T-cell (primary cell): ENCODE measurements around the gene SEMA7A. TPM values are rescaled to one million over a fixed set of nuclear protein-coding genes. Genes with fewer than 3 reads are reported as not detected.
A peak's percentile ranks its signal among the peaks of the same experiment; 100 is the strongest.

Experiments
- ATAC-seq, 4 experiments: fragments of 200-7000 bp in 3 of 4; fragments of 150-1000 bp in 1 of 4; cut with Tn5 transposase; replicated peaks in 1 of 4; 1 replicate in 3 of 4; 2 replicates in 1 of 4; pipeline ENCODE4 v1.10.0; 2021; ENCODE audit warnings: moderate library complexity in 3 of 4, mild to moderate bottlenecking in 2 of 4, moderate number of reproducible peaks in 1 of 4
- CTCF ChIA-PET, 2 donors: fragments of 300-600 bp; sonication (Branson Sonifier 250); formaldehyde crosslinking; loops; one replicate each; lab custom pipeline; 2022; ENCODE audit warnings: antibody characterized with exemption in 2 of 2; lab: Charles Lee
- POLR2A ChIA-PET, 2 donors: fragments of 300-600 bp; sonication (Branson Sonifier 250); formaldehyde crosslinking; loops; one replicate each; lab custom pipeline; 2022; ENCODE audit warnings: antibody characterized with exemption in 2 of 2; lab: Charles Lee
- DNase-seq, 35 experiments: peaks; one replicate each; pipeline versions ENCODE4 v3.0.0 to v3.0.0-alpha.2; 2013 to 2023
- H3K27ac ChIP-seq: one replicate; pipeline ENCODE4 v1.5.1; 2013; ENCODE audit warnings: low read length
- H3K27me3 ChIP-seq, 2 experiments: replicated peaks in 1 of 2; 1 replicate in 1 of 2; 2 replicates in 1 of 2; pipeline versions ENCODE4 v1.6.1 to v1.7.0; 2013; ENCODE audit warnings: low read length in 1 of 2, mixed read lengths in 1 of 2; ENCODE audit not compliant: control insufficient read depth in 2 of 2, insufficient read depth in 2 of 2; ENCODE audit errors: extremely low read depth in 1 of 2
- H3K36me3 ChIP-seq, 2 donors: 1 replicate in 1 of 2; 2 replicates in 1 of 2; pipeline versions ENCODE4 v1.6.1 to v1.7.0; 2013; ENCODE audit warnings: low read length in 1 of 2; ENCODE audit not compliant: control insufficient read depth in 2 of 2, insufficient read depth in 1 of 2; ENCODE audit errors: extremely low read depth in 1 of 2
- H3K4me1 ChIP-seq, 2 experiments: 1 replicate in 1 of 2; 2 replicates in 1 of 2; pipeline versions ENCODE4 v1.6.1 to v1.7.0; 2013; ENCODE audit warnings: low read length in 2 of 2, mixed read lengths in 1 of 2; ENCODE audit not compliant: insufficient read depth in 2 of 2, control insufficient read depth in 1 of 2; ENCODE audit errors: extremely low read depth in 1 of 2
- H3K4me3 ChIP-seq, 2 donors: 1 replicate in 1 of 2; 2 replicates in 1 of 2; pipeline versions ENCODE4 v1.5.1 to v1.7.0; 2013; ENCODE audit warnings: mild to moderate bottlenecking in 2 of 2, low read length in 1 of 2, moderate library complexity in 1 of 2; ENCODE audit not compliant: control insufficient read depth in 1 of 2; ENCODE audit errors: extremely low read depth in 1 of 2
- H3K9me3 ChIP-seq: 2 replicates; pipeline ENCODE4 v1.7.0; 2013
- H3K27ac Mint-ChIP-seq, 2 donors: one replicate each; pipeline ENCODE4 v1.8.0; 2020 to 2021; ENCODE audit warnings: mild to moderate bottlenecking in 2 of 2, mixed read lengths in 2 of 2
- H3K27me3 Mint-ChIP-seq, 2 donors: one replicate each; pipeline ENCODE4 v1.8.0; 2021 to 2022; ENCODE audit warnings: mixed read lengths in 2 of 2
- H3K36me3 Mint-ChIP-seq: one replicate; pipeline ENCODE4 v1.8.0; 2021; ENCODE audit warnings: mixed read lengths
- H3K4me1 Mint-ChIP-seq, 3 donors: one replicate each; pipeline ENCODE4 v1.8.0; 2020 to 2022; ENCODE audit warnings: mixed read lengths in 3 of 3, mild to moderate bottlenecking in 1 of 3
- H3K4me3 Mint-ChIP-seq, 3 donors: one replicate each; pipeline ENCODE4 v1.8.0; 2020 to 2022; ENCODE audit warnings: mild to moderate bottlenecking in 3 of 3, mixed read lengths in 3 of 3, moderate library complexity in 3 of 3
- H3K9me3 Mint-ChIP-seq, 3 donors: one replicate each; pipeline ENCODE4 v1.8.0; 2020 to 2022; ENCODE audit warnings: mixed read lengths in 3 of 3
- WGBS: methylation state at CpG from one replicate; pipeline ENCODE4 v1.1.5; 2013; ENCODE audit warnings: missing lambda C conversion rate; ENCODE audit not compliant: insufficient coverage; 5-methylcytosine and 5-hydroxymethylcytosine counted together
- total RNA-seq, 35 experiments: library from RNA in 6 of 35; stranded (reverse) in 6 of 35; fragments of 120-200 nt in 1 of 35; gene quantifications; one replicate each; pipeline versions ENCODE4 v1.2.1 to v1.2.4 and lab custom pipeline; 2013 to 2026

SEMA7A gene
- total RNA-seq, 5 donors from 2014 or later (not counting 1 experiment from before 2014, with no cell fraction given), result 2.0 to 4.7 (median 3.1) TPM

DNA sequence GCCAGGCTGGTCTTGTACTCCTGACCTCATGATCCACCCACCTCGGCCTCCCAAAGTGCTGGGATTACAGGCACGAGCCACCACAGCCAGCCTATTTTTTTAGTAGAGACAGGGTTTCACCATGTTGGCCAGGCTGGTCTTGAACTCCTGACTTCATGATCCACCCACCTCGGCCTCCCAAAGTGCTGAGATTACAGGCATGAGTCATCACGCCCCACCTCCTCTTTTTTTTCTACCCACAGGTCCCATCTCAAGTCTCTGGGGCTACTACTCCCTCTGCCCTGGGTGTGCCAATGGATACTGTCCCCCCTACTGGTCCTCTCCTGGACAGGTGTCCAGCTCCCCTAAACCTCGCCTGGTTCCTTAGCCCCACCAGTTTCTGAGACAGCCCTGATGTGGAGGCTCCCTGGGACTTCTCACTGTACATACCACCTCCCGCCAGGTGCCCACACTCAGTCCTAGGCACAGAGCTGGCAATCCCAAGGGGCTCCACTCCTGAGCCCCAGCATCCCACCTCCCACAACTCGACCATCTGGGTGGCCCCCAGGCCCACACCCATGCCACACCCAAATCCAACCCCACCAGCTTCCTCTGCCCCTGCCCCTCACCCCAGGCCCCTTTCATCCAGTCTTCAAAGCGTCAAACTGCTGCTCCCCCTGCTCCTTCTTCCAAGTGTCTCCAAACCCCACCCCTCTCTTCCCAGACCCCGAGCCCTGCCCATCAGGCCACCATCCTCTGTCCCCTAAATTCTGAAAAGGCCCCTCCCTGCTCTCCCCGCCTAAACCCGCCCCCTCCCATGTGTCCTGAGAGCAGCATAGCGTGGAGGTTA is 53.2 kb downstream of the SEMA7A start:
- no peak overlapping the region for H3K4me3 ChIP-seq
- no peaks in the 10 kb centered on the region for H3K36me3 Mint-ChIP-seq
- H3K4me1 Mint-ChIP-seq, result peaks cover 28 to 33% (median 33%) of the 10 kb centered on the region in 3 donors
- ChIA-PET POLR2A (no interaction called here), CTCF (interaction anchor here (0.7 to 1.8 kb wide), 2 partner anchors 59 to 62 kb away, joined by 6 read pairs; no protein-coding TSS in a partner anchor)
- no peaks in the 10 kb centered on the region for H3K9me3 Mint-ChIP-seq
- H3K27ac Mint-ChIP-seq, result no peak overlapping the region
- peaks cover 0 to 8% of the 10 kb centered on the region in 2 experiments for H3K27me3 ChIP-seq
- H3K27me3 Mint-ChIP-seq, result no peaks in the 10 kb centered on the region
- ATAC-seq (no peak), DNase-seq (no peak)
- H3K9me3 ChIP-seq, result no peaks in the 10 kb centered on the region
- H3K36me3 ChIP-seq, result no peaks in the 10 kb centered on the region
- peaks cover 5 to 39% of the 10 kb centered on the region in 2 experiments for H3K4me1 ChIP-seq
- WGBS, result 66% methylated on average over 11 of the region's 12 CpGs
- no peak overlapping the region for H3K4me3 Mint-ChIP-seq
- H3K27ac ChIP-seq, result no peak overlapping the region

DNA sequence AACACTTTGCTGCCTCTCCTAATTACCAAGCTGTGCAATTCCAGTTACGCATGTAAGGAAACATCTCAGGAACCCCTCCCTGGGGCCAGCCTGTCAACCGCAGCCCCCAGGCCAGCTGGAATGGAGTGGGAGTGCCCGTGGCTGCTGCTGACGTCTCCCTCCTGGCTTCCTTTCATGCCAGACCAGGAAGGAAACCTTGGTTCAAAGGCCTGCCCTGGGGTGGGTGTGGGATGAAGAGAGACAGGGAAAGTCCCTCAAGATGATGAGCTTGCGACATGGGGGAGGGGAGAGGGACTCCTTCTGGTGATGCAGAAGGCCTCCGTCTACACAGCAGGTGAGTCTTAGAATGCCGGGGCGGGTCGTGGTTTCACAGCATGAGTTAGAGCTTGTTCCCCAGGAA is 54.9 kb downstream of the SEMA7A start:
- no peaks in the 10 kb centered on the region for H3K36me3 Mint-ChIP-seq
- CTCF ChIA-PET, result interaction anchor here (0.6 to 0.9 kb wide), 4 partner anchors 21 to 479 kb away, joined by 3 to 6 read pairs (median 4); no protein-coding TSS in a partner anchor
- DNase-seq, result peak in 3 of 35 experiments; percentile 17 to 58 (median 24)
- WGBS, result 20% methylated on average over 5 of the region's 9 CpGs
- H3K27ac Mint-ChIP-seq, result no peak overlapping the region
- no peaks in the 10 kb centered on the region for H3K9me3 ChIP-seq
- no peak for ATAC-seq
- no peak overlapping the region for H3K27ac ChIP-seq
- peaks cover 25 to 26% (median 26%) of the 10 kb centered on the region in 3 donors for H3K4me1 Mint-ChIP-seq
- peaks cover 8 to 36% of the 10 kb centered on the region in 2 experiments for H3K4me1 ChIP-seq
- H3K9me3 Mint-ChIP-seq, result no peaks in the 10 kb centered on the region
- no peaks in the 10 kb centered on the region for H3K36me3 ChIP-seq
- POLR2A ChIA-PET, result no interaction called here
- no peak overlapping the region for H3K4me3 Mint-ChIP-seq
- no peak overlapping the region for H3K4me3 ChIP-seq
- peaks cover 0 to 8% of the 10 kb centered on the region in 2 experiments for H3K27me3 ChIP-seq
- no peaks in the 10 kb centered on the region for H3K27me3 Mint-ChIP-seq

DNA sequence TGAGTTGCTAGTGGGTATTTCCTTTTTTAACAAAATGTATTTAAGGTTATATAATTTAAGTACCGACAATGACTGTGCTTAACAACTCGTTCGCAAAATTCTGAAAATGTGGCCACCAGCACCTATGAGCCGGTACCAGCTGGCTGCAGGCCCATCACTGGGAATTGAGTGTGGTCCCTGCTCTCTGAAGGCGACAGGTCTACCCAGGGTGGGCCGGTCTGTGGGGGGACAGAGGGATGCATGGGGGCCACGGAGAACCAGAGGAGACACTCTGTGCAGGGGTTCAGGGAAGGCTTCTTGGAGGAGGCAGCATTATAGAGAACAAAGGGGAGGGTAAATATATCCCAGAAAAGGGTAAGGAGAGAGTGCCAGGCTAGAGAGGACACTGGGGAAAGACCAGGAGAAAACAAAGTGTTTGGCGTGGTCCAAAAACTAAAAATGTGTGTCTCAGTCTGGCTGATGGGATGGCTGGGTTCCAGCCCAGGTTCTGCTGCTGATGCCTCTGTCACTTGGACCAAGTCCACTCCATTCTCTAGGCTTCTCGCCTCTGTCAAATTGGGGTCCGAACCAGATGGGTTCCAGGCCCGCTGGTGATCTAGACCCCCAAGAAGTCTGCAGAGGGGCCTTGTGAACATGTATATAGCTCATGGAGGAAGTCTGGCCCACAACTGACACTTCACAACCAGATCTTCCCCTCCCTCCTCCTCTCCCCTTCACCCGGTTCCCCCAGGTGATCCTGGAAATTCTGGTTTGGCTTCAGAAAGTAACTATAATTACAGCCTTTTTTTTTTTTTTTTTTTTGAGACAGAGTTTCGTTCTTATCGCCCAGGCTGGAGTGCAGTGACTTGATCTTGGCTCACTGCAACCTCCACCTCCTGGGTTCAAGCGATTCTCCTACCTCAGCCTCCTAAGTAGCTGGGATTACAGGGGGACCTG is 55.7 kb downstream of the SEMA7A start:
- no peak overlapping the region for H3K27ac ChIP-seq
- Mint-ChIP-seq H3K27ac (no peak overlapping the region), H3K36me3 (no peaks in the 10 kb centered on the region), H3K4me1 (peaks cover 21 to 26% (median 24%) of the 10 kb centered on the region in 3 donors), H3K27me3 (no peaks in the 10 kb centered on the region), H3K9me3 (no peaks in the 10 kb centered on the region), H3K4me3 (no peak overlapping the region)
- no peak overlapping the region for H3K4me3 ChIP-seq
- peaks cover 0 to 12% of the 10 kb centered on the region in 2 experiments for H3K27me3 ChIP-seq
- H3K36me3 ChIP-seq, result no peaks in the 10 kb centered on the region
- 96% methylated on average over 8 of the region's 15 CpGs for WGBS
- H3K4me1 ChIP-seq, result peaks cover 6 to 36% of the 10 kb centered on the region in 2 experiments
- ChIA-PET CTCF (interaction anchor here (0.6 to 0.9 kb wide), 6 partner anchors 22 to 1207 kb away, joined by 3 to 8 read pairs (median 4); no protein-coding TSS in a partner anchor), POLR2A (no interaction called here)
- no peak for ATAC-seq
- DNase-seq, result no peak
- H3K9me3 ChIP-seq, result no peaks in the 10 kb centered on the region

DNA sequence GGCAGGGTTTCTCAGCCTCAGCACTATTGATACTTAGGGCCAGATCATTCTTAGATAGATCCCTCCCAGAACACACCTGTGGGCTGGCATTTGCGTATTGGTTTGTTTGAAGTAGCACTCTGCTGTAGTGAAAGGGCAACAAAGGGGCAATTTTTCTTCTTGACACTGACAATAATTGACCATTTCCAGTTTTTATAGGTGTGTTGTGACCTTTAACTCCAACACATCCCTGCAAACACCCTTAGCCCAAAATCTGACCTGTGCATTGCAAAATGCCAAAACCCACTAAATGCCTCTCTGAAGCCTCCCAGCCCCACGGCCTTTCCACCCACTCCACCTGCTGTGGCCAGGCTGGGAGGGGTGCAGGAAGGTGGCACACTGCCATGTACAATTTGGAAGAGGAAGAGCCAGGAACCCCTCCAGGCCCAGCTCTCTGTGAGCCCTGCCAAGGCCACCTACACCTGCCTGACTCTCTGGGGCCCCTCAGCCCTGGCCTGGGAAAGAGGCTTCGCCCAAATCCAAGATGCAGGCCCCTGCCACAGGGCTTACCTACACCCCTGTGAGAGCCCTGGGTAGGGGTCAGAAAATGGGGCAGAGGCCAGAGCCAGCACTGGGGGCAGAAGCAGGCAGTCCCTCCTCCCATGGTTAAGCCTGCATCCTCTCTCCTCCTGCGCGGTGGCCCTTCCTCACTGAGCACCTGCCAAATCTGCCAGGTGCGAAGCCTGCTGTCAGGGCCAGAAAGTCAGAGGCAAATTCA is 56.8 kb downstream of the SEMA7A start:
- 100% methylated on average over 1 of the region's 6 CpGs for WGBS
- no peak for DNase-seq
- H3K27ac Mint-ChIP-seq, result peak overlapping the region in 1 of 2 donors; percentile 16
- ATAC-seq, result no peak
- Histone ChIP-seq H3K9me3 (no peaks in the 10 kb centered on the region), H3K36me3 (no peaks in the 10 kb centered on the region), H3K27ac (no peak overlapping the region), H3K4me3 (no peak overlapping the region), H3K4me1 (peaks cover 6 to 25% of the 10 kb centered on the region in 2 experiments), H3K27me3 (peaks cover 0 to 9% of the 10 kb centered on the region in 2 experiments)
- no peak overlapping the region for H3K4me3 Mint-ChIP-seq
- CTCF ChIA-PET, result no interaction called here
- no peaks in the 10 kb centered on the region for H3K36me3 Mint-ChIP-seq
- H3K4me1 Mint-ChIP-seq, result peaks cover 15 to 26% (median 18%) of the 10 kb centered on the region in 3 donors
- POLR2A ChIA-PET, result interaction anchor here in 1 of 2 donors (0.6 kb wide), 1 partner anchor 84 kb away, joined by 7 read pairs; the partner anchor contains the start of gene UBL7
- no peaks in the 10 kb centered on the region for H3K27me3 Mint-ChIP-seq
- no peaks in the 10 kb centered on the region for H3K9me3 Mint-ChIP-seq

DNA sequence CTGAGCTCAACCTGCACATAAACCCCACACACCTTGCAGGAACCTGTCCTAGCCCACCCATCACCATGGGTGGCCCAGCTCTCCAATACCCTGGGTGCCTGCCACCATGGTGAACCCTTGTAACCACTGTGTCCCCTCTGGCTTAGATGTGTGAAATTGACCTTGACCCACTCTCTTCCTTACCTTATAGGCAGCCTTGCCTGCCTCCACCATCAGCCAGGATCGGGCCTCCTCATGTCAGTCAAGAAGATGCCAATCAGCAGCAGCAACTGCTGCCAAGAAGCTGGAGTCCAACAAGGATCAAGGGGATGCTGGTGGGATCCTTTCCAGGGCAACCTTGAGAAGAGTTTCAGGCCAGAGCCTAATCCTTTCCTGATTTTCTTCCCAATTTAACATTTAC is 57.5 kb downstream of the SEMA7A start:
- H3K9me3 Mint-ChIP-seq, result no peaks in the 10 kb centered on the region
- Histone ChIP-seq H3K4me1 (peaks cover 6 to 25% of the 10 kb centered on the region in 2 experiments), H3K27ac (no peak overlapping the region), H3K9me3 (no peaks in the 10 kb centered on the region), H3K4me3 (no peak overlapping the region), H3K27me3 (peaks cover 0 to 8% of the 10 kb centered on the region in 2 experiments), H3K36me3 (no peaks in the 10 kb centered on the region)
- peaks cover 15 to 26% (median 18%) of the 10 kb centered on the region in 3 donors for H3K4me1 Mint-ChIP-seq
- no peaks in the 10 kb centered on the region for H3K27me3 Mint-ChIP-seq
- no peak overlapping the region for H3K27ac Mint-ChIP-seq
- H3K4me3 Mint-ChIP-seq, result no peak overlapping the region
- ChIA-PET CTCF (interaction anchor here (0.5 to 4.2 kb wide), 7 partner anchors 9 to 822 kb away, joined by 3 to 25 read pairs (median 5); partner anchors contain the start of gene CYP1A1 (in 1 of the 2)), POLR2A (interaction anchor here in 1 of 2 donors (0.6 kb wide), 1 partner anchor 85 kb away, joined by 7 read pairs; the partner anchor contains the start of gene UBL7)
- H3K36me3 Mint-ChIP-seq, result no peaks in the 10 kb centered on the region
- DNase-seq (no peak), ATAC-seq (no peak)
- WGBS, result no CpG with 5 or more reads among the region's 1 CpG
